Measurements from ENCODE around the gene TMEM42. TPM values are rescaled to one million over a fixed set of nuclear protein-coding genes. Genes with fewer than 3 reads are reported as not detected.

Gene TMEM42
- total and polyA plus RNA-seq, 10 of the 15 experiments (the other 5 are each of a cell fraction or from before 2014, with no cell fraction given): 5.0 to 20.5 (median 12.2) TPM

DNA sequence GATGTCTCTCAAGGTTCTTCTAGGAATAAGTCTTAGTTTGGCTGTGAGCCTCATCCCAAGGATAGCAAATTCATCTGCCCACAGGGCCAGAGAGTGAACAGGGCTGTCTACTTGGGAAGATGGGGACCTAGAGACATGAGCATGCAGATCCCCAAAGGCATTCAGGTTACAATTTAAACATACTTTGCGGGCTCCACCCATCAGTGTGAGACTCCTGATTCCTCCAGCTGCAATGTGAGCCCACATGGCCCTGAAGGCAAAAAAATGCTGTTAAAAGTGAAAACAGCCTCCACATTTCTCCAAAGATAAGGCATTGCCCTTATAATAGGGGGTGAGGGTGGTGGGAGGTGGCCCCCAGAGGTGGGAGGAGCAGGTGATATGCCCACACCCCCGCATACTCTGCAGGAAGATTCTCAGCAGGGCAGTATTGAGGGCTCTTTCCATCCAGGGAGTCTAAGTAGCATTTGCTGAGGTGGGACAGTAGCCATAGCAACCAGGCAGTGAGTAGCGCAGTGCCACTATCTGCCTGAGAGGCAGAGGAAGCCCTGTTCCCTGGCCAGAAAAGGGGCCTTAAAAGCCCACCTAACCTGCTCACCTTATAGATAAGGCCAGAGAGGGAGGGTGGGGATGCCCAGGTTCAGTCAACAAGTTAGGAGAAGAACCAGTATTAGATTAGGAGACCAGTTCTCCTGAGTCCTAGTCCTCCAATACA lies 43.9 kb downstream of the TMEM42 start (continued):
- TF ChIP-seq, protein P1, sequence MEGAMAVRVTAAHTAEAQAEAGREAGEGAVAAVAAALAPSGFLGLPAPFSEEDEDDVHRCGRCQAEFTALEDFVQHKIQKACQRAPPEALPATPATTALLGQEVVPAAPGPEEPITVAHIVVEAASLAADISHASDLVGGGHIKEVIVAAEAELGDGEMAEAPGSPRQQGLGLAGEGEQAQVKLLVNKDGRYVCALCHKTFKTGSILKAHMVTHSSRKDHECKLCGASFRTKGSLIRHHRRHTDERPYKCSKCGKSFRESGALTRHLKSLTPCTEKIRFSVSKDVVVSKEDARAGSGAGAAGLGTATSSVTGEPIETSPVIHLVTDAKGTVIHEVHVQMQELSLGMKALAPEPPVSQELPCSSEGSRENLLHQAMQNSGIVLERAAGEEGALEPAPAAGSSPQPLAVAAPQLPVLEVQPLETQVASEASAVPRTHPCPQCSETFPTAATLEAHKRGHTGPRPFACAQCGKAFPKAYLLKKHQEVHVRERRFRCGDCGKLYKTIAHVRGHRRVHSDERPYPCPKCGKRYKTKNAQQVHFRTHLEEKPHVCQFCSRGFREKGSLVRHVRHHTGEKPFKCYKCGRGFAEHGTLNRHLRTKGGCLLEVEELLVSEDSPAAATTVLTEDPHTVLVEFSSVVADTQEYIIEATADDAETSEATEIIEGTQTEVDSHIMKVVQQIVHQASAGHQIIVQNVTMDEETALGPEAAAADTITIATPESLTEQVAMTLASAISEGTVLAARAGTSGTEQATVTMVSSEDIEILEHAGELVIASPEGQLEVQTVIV (IDR thresholded peaks at IDR 0.05; ENCODE audit: borderline replicate concordance, partially characterized antibody): no peak
- TF ChIP-seq POLR2AphosphoS5 (IDR thresholded peaks at IDR 0.05; ENCODE audit: low read length): no peak
- TF ChIP-seq JUNB (IDR thresholded peaks at IDR 0.05): no peak
- TF ChIP-seq RAD21 (IDR thresholded peaks at IDR 0.05; ENCODE audit: insufficient read depth, low read depth, low read length): no peak
- no peak for TF ChIP-seq EED (IDR thresholded peaks at IDR 0.05; ENCODE audit: low read depth)

DNA sequence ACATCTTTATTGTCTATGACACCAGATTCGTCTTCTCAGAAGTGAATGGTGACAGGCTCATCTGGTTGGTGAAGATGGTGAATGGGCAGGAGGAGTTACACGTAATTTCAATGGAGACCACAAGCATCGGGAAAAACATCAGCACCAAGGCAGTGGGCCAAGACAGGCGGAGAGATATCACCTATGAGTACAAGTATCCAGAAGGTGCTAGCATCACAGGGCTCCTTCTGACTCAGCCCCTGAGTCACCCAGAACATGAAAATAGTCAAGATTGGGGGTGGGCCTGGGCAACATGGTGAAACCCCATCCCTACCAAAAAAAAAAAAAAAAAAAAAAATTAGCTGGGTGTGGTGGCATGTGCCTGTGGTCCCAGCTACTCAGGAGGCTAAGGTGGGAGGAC lies 45.3 kb downstream of the TMEM42 start:
- Histone ChIP-seq H3K36me3 (ENCODE audit: control insufficient read depth in 2 of 2, insufficient read depth in 2 of 2, low read length in 1 of 2) (no peaks in the 10 kb centered on the region), H3K4me1 (ENCODE audit: control insufficient read depth, insufficient read depth, low read length) (no peaks in the 10 kb centered on the region), H2AFZ (ENCODE audit: control insufficient read depth, low read depth, low read length) (no peak overlapping the region), H3K4me3 (no peak overlapping the region), H4K20me1 (ENCODE audit: control insufficient read depth, insufficient read depth) (no peaks in the 10 kb centered on the region), H3K27ac (ENCODE audit: control insufficient read depth, insufficient read depth) (no peak overlapping the region), H3K9me3 (replicated peaks; ENCODE audit: control insufficient read depth, insufficient read depth, low read length) (no peaks in the 10 kb centered on the region; the same call in 2 of the 3 replicates), H3K79me2 (ENCODE audit: control insufficient read depth, insufficient read depth, low read length) (no peaks in the 10 kb centered on the region), H3K27me3 (replicated peaks in 1 of 2; ENCODE audit: control insufficient read depth in 2 of 2, insufficient read depth in 2 of 2, low read length in 1 of 2) (no peaks in the 10 kb centered on the region; a peak in 1 of 4 replicates), H3K9ac (ENCODE audit: control insufficient read depth, insufficient read depth, low read length) (no peak overlapping the region), H3K4me2 (ENCODE audit: control insufficient read depth, insufficient read depth) (no peak overlapping the region)
- no peak for ATAC-seq
- no TSS peak for BruUV-seq (replicated peaks)
- ChIA-PET CTCF (interaction anchor here (0.6 to 1.5 kb wide), 3 partner anchors 10 to 554 kb away, joined by 3 to 7 read pairs (median 4); no protein-coding TSS in a partner anchor), SMC1A (ENCODE audit: uncharacterized antibody, unreplicated experiment) (interaction anchor here (0.6 to 1.7 kb wide), 3 partner anchors 18 to 379 kb away, joined by 3 to 4 read pairs (median 3); no protein-coding TSS in a partner anchor), POLR2A (no interaction called here), RAD21 (ENCODE audit: unreplicated experiment) (no interaction called here)
- TF ChIP-seq NBN (IDR thresholded peaks at IDR 0.05) (no peak), SMAD5 (IDR thresholded peaks at IDR 0.05; ENCODE audit: low read depth) (no peak), RB1 (IDR thresholded peaks at IDR 0.05; ENCODE audit: borderline replicate concordance) (no peak)
- TF ChIP-seq, protein P2, sequence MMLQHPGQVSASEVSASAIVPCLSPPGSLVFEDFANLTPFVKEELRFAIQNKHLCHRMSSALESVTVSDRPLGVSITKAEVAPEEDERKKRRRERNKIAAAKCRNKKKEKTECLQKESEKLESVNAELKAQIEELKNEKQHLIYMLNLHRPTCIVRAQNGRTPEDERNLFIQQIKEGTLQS (IDR thresholded peaks at IDR 0.05; ENCODE audit: borderline replicate concordance, extremely low read depth, low read depth, low read length): no peak
- DNase-seq (ENCODE audit: low read depth, low spot score): no peak
- in situ Hi-C loops (cut with MboI): no loop called here
- 8% methylated on average over 4 of the region's 4 CpGs for WGBS (ENCODE audit: insufficient coverage, insufficient replicate concordance, low lambda C conversion rate, missing lambda C conversion rate)
- intact Hi-C loops (cut with micrococcal nuclease; ENCODE audit: unreplicated experiment): no loop called here
- no peak for FAIRE-seq

All from GM12878 (cell line).